ENCODE data around the gene SLC29A4.
"Not testable (repeated sequence)": the region's sequence is repeated elsewhere in the genome, so short reads cannot be mapped to it uniquely, and the experiment has no call there.

SLC29A4 gene

DNA sequence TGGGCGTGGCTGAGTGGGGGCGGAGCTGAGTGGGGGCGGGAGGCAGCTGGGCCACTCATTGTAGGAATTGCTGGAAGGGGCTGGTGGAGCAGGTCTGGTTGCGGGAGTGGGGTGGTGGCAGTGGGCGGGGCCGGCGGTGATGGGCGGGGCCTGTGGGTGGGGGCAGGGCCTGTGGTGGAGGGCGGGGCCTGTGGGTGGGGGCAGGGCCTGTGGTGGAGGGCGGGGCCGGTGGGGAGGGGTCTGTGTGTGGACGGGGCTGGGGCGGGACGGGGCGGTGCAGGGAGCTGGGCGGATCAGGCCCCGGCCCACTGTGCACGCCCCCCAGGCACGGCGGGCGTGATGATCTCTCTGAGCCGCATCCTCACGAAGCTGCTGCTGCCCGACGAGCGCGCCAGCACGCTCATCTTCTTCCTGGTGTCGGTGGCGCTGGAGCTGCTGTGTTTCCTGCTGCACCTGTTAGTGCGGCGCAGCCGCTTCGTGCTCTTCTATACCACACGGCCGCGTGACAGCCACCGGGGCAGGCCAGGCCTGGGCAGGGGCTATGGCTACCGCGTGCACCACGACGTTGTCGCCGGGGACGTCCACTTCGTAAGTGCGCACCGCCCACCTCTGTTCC is 14.0 kb downstream of the SLC29A4 start:
- no peak for DNase-seq (ENCODE audit: low read depth)

DNA sequence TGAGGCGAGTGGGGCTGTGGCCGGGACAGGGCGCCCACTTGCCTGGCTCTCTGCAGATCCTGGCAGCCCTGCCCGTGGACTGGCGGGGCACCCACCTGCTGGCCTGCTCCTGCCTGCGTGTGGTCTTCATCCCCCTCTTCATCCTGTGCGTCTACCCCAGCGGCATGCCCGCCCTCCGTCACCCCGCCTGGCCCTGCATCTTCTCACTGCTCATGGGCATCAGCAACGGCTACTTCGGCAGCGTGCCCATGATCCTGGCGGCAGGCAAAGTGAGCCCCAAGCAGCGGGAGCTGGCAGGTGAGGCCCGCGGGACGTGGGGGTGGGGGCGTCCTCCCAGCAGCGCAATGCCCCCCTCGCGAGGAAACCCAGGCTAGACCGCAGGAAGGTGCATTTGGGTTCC is 17.6 kb downstream of the SLC29A4 start:
- DNase-seq (ENCODE audit: low read depth): no peak

DNA sequence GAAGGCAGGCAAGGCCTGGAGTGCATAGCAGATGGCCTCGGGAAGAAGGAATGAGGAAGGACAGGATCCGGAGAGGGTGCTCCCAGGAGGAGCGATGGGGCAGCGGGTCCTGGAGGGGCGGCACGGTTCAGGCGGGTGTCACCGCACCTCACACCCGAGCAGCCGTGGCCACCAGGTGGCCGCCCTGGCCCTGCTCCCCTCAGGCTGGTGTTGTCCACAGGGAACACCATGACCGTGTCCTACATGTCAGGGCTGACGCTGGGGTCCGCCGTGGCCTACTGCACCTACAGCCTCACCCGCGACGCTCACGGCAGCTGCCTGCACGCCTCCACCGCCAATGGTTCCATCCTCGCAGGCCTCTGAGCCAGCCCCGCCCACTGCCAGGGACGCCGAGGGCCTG is 19.8 kb downstream of the SLC29A4 start:
- DNase-seq (ENCODE audit: low read depth): no peak

DNA sequence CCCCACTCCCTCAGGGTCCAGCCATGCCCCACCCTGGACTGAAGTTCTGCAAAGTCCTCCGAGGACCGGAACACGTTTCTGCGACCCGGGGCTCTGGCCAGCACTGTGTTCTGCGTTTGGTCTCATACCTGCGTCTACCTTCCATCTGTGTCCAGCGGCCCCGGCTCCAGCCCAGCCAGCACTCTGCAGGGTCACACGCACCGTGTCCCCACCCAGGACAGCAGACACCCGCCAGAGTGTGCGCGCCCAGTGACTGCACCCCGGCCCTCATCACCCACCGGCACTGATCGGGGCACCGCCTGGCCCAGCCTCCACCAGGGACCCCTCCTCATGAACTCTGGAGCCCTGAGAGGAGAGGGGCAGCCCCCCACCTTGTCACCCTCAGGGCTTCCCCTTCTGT is 20.3 kb downstream of the SLC29A4 start:
- DNase-seq (ENCODE audit: low read depth): no peak

DNA sequence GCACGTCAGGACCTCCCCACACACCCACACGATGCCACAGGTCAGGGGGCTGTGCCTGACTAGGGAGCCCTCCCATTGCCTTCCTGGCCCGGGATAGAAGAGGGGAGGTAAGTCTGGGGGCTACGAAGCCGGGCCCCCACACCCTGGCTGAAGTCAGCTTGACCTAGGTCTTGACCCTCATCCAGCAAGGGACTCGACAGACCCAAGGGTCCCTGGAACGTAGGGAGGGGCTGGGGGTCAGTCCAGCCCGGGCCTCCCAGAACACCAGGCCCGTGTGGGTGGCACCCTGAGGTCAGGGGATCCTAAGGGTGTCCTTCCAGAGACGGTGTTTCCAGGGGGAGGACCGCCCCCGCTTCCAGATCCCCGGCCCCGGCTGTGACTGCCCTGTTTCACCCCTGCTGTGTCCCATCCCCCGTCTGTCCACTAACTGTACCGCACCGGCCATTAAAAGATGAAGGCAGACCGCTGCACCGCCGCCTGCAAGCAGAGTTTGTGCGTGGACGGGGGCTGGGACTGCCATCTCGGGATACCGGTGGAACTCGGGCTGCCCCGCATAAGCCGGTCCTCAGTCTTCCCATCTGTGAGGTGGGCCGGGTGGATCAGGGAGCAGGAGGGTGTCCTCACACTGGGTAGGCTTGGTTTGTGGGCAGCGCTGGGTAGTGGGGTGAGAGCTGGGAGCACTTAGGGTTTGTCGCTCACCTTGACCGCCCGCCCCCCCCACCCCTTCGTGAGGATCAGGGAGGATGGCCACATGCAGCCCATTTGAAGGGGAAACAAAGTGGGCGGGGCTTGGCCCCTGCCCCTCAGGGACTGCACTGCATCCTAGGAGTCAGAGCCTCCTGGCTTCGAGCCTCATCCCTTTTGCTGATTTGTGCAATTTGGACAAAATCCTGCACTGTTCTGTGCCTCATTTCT is 21.1 kb downstream of the SLC29A4 start:
- DNase-seq (ENCODE audit: low read depth): no peak

DNA sequence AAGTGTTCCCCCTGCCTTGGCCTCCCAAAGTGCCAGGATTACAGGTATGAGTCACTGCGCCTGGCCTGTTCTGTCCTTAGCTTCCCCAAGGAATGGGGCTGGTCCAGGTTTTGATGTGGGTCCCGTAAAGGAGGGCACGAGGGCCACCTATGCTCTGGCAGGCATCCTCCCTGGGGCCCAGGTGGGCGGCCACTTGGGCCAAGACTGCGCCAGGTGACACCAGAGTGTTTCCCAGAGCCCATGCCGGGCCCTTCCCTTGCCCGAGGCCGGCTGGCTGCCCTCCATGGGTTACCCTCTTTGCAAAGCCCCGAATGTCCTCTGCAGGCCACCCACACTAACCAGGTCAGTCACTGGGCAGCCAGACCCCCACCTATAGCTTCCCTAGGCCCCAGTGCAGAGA is 22.3 kb downstream of the SLC29A4 start:
- not testable (repeated sequence) for DNase-seq (ENCODE audit: low read depth)

DNA sequence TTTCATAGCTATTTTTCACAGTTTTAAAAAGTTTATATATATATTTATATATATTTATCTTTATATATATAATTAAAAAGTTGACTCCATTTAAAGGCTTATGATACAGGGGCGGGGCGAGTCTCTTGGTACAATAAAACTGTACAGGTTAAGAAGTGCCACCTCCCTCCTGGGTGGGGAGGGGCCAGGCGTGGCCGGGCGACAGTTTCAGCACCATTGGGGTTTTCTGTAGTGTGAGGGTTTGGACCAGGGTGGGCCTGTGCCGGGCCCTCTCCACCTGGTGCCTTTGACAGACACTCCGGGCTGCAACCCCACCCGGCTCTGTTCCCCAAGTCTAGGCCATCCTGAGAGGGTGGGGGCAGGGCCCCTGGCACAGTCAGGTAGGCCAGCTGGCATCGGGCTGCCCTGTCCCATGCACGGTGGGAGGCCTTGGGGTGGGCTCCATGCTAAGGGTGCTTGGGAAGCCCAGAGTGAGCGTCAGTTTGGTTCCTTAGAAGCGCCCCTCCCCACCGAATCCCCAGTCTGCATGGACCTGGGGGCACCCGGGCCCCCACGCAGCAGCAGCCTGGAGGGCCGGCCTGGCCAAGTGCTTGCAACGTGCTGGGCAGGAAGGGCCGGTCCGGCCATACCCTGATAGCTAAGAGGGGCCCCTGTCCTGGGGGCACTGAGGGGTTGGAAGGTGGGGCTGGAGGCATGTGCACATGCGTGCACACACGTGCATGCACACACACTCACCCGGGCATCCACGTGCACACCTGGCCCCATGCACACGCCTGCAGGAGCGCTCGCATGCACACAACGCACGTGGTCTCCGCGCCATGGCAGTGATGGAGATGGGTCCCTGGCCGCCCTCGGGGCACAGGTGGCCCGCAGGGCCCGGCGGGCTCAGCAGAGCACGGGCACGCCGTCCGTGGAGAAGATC is 24.7 kb downstream of the SLC29A4 start:
- DNase-seq (ENCODE audit: low read depth): not testable (repeated sequence)

DNA sequence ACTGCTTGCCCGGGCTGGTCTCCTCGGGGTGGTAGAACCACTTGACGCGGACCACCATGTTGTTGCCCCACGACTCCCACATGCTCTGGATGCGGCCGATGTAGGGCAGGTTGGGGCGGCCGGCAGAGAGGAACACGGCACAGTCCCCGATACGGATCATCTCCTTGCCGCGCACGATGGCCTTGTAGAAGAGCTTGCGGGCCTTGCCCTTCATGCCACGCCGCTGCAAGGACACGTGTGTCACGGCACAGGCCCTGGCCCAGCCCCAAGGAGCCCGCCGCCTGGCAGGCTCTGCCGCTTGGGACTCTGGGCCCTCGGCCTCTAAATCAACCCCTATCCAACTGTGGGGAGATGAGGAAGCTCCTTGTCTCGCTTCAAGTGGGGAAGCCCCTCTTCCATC is 26.4 kb downstream of the SLC29A4 start:
- DNase-seq (ENCODE audit: low read depth): no peak

DNA sequence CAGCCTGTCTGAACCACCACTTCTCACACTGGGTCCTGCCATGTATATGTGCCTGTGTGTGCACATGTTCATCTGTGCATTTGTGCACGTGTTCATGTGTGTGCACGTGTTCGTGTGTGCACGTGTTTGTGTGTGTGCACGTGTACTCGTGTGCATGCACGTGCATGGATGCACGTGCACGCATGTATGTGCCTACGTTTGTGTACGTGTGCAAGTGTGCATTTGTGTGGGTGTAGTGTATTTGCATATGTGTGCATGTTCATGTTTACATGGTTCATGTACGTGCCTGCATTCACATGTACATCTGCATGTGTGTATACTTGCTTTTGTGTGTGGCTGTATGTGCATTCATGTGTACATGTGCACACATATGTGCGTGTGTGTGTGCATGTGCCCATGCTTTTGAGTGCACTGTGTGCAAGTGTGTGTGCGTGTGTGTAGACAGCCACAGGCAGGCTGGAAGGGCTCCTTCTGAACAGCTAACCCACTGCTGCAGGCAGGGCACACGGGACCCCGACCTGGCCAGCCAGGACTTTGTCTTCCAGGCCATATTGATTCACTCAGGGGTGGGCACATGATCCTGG is 28.2 kb downstream of the SLC29A4 start:
- DNase-seq (ENCODE audit: low read depth): no peak

DNA sequence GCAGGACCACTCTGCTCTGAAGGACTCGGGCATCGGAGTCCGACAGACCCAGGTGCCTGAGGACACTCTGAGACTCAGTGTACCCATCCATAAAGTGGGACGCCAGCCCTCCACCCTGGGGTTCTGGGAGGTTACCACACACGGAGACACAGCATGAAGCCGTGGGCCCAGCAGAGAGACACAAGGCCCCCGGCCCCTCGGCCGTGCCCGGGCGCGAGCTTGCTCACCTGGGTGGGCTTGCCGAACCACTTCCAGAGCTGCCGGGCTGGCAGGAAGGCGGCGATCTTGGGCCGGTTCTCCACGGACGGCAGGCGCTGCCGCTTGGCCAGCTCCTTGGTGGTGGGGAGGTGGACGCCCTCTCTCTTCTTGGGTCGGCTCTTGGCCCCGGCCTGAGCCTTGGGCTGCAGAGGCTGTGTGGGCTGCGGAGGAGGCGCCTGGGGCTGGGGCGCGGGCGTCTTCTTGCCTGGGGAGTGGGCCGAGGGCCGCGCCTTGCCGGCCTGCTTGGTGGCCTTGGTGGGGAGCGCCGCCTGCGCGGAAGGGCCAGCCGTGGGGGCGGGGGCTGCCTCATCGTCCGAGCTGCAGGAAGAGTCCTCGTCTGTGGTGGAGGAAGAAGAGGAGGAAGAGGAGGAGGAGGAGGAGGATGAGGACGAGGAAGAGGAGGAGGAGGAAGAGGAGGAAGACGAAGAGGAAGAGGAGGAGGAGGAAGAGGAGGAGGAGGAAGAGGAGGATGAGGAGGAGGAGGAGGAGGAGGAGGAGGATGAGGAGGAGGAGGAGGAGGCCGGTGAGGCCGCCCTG is 29.7 kb downstream of the SLC29A4 start:
- DNase-seq (ENCODE audit: low read depth): not testable (repeated sequence)

DNA sequence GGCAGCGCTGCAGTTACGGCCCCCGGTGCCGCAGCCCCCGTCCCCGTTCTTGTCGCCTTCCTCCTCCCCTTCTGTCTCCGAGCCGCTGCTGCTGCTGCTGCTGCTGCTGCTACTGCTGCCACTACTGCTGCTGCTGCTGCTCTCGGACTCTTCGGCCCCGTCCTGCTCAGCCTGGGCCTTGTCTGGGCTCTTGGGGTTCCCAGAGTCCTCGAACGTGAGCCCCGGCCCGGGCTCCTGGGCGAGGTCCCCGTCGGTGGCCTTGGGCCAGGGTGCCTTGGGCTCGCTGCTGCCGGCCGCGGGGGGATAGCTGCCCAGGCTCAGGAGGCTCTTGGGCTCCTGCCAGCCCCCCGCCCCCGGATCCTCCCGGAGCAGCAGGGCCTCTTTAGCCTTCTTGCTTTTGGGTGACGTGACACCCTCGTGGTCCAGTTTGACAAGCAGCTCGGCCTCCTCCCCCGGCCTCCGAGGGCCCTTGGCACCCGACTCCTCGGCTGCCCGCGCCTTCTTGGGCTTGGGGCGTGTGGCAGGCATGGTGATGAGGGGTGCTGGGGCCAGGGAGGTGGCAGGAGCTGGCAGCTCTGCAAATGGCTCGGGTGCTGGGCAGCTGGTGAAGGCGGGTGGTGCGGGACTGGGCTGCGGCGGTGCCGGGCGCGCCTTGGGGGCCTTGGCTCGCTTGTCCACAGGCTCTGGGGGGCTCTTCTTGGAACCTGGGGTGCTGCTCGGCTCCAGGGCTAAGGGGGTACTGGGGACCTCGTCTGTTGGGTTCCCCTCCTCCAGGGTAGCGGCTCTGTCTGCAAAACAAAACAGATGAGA is 30.5 kb downstream of the SLC29A4 start:
- DNase-seq (ENCODE audit: low read depth): not testable (repeated sequence)

DNA sequence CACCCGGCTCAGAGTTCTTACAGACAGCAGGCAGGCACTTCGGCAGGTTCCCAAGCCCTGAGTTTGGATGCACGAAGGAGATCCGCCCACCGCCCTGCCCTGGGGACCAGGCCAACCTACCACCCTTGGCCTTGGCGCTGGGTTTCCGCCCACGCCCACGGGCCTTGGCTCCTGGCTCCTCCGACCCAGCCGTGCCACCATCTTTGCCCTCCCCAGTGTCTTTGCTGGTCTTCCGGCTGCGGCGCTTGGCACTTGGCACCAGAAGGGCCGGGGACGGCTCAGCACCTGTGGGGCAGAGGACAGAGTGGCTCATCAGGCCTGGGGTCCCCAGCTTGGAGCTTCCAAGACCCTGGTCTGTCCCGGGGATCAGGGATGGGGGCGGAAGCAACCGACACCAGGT is 32.1 kb downstream of the SLC29A4 start:
- no peak for DNase-seq (ENCODE audit: low read depth)

DNA sequence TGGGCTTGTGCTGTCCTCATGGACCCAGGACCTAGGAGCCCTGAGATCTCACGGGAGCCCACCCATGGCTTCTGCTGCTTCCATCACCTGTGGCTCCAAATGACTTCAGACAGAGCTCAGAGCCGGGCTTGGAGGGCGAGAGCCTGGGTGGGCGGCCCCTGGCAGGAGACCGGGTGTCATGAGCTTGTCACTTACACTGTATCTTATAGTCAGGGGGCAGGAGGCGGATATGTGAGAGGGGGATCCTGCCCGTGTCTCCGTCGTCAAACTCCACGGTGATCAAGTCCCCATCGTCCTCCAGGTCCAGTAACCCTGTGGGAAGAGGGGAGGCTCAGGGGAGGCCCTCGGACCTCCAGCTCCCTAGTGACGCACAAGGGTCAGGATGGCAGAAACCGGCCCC is 33.0 kb downstream of the SLC29A4 start:
- DNase-seq (ENCODE audit: low read depth): no peak

DNA sequence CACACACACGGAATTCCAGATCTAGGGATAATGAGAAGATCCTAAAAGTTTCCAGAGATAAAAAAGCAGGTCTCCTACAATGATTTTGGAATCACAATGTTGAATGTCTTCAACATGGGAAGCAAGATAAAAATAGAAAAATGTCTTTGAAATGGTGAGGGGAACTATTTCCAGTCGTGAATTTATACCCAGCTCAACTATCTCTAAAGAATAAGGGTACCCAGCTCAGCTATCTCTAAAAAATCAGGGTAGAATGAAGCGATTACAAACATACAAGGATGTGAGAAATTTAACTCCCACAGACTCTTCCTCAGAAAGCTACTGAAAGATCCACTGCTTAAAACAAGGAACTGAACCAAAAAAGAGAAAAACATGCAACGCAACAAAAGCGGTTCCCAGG is 35.9 kb downstream of the SLC29A4 start:
- DNase-seq (ENCODE audit: low read depth): not testable (repeated sequence)

DNA sequence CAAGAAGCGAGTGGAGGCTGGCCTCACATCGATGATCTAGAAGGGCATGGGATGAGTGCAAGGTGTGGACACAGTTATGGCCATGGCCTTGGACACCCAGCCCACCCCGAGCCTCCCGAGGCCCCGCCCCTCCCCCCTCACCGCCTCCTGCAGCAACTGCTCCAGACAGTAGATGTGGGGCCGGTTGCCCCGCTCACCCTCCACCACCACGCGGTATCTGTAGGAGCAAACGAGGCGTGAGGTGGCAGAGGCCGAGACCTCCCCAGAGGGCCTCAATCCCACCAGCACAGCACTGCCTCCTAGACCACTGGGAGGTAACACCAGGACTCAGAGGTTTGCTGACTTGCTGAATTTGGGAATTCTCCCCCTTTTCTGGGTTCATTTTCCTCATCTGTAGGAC is 37.6 kb downstream of the SLC29A4 start:
- DNase-seq (ENCODE audit: low read depth): no peak

DNA sequence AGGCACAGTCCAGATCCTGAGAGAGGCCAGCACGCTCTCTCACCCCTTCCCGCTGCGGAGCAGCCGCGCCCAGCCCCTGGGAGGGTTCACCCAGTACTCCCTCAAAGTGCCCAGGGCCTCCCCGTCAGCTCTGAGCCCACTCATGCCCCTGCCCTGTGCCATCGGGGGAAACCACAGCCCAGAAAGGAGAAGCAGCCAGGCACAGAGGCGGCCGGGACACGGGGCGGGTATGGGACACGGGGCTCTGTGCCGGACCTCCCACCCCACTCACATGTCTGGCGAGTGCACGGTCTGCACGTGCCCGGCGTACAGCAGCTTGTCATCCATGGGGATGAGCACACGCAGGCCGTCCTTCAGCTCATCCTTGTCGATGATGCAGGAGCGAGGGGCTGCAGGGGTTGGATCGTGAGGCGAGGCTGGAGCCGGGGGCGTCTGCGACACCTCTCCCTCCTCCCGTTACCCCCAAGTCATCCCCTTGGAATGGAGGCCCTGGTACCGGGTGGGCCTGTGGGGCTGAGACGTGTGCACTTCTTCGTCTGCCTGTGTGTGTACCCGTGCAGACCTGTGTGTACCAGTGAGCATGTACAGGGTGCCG is 38.2 kb downstream of the SLC29A4 start:
- DNase-seq (ENCODE audit: low read depth): no peak

DNA sequence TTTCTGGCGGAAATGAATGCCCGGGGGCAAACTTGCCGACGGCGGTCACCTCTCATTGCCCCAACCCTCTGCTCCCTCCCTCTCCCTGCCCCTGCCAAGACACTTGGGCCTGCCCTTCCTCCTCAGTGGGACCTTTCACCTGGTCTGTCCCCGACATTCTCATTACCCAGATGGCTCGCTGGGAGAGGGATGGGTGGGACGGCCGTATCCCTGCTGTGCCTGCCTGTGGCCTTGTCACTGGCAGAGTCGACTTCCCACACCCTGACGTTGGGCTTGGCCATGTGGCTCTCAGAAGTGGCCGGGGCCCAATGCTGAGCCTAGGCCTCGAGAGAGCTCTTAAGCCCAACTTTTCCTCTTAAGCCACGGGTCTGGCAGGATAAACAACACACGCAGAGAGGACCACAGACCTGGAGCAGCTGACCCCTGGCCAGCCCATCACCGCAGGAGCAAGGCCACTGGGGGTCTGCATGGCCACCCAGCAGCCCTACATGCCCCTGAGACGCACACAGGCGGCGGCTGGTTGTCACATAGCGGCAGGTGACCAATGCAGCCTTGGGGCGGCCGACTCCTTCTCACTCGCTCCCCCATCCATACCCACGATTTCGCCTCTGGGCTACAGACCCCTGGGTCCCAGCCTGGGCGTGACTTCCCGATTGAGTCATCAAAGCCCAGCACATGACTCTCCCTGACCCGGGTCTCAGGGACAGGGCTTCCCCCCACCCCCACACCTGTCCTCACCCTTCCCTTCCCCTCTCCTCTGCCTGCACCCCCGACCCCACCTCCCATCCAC is 40.1 kb downstream of the SLC29A4 start:
- no peak for DNase-seq (ENCODE audit: low read depth)

DNA sequence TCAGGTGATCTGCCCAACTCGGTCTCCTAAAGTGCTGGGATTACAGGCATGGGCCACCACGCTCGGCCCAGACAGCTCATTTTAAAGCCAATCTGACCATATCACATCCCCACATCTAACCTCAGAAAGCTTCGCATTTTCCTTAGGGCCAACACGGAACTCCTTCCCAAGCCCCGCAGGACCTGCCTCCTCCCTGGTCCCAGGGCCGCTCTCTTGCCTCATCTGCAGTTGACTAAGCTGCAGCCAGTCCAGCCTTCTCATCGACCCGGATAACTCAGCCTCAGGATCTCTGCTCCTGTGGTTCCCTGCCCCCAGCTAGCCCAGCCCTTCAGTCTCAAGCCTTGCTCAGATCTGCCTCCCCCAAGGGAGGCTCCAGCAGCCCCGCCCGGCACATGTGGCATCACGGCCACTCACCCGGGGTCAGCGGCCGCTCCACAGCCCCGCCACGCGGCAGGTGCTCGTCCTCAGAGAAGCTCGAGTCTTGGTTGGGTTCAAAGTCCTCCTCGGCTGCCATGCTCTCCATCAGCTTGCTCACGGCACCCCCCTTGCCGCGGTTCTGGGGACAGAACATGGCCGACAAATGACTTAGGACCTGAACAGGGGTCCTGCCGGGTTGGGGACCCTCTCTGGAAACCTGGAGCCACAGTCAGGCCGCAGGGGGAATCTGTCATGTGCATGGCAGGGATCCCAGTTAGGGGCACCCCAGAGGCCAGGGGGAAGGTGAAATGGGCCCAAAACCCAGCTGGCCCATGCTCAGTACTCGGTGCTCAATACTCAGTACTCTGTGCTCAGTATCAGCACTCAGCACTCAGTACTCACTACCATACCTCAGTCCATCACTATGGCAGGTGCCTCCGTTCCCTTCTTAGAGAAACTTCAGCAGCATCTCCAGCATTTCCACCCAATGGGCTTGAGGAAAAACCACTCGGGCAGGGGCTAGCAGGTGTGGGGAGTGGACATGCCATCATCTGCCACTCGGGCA is 41.3 kb downstream of the SLC29A4 start:
- not testable (repeated sequence) for DNase-seq (ENCODE audit: low read depth)
